GM23338 (cell line): Measurements from ENCODE around the gene BAHCC1. TPM values are rescaled to one million over a fixed set of nuclear protein-coding genes. Genes with fewer than 3 reads are reported as not detected.

Experiments used
- ATAC-seq: fragments of 200-7000 bp; cut with Tn5 transposase; 3 replicates; pipeline ENCODE4 v1.9.1; 2020
- DNase-seq: peaks from one replicate; pipeline ENCODE4 v3.0.0-alpha.2; 2015; ENCODE audit warnings: low spot score
- H2AFZ ChIP-seq: fragments of 200-600 bp; sonication (generic); 2 replicates; pipeline ENCODE4 v1.8.0; 2016; ENCODE audit warnings: antibody characterized with exemption, mild to moderate bottlenecking, moderate library complexity
- H3F3A ChIP-seq: fragments of 200-600 bp; sonication (generic); replicated peaks from 2 replicates; pipeline ENCODE4 v1.8.0; 2017; ENCODE audit warnings: antibody characterized with exemption, mixed run types, low read depth
- H3K27ac ChIP-seq: fragments of 200-600 bp; sonication (generic); 2 replicates; pipeline ENCODE4 v1.6.1; 2016; ENCODE audit warnings: low read depth
- H3K27me3 ChIP-seq: fragments of 200-600 bp; sonication (generic); 2 replicates; pipeline ENCODE4 v1.8.0; 2016; ENCODE audit warnings: mild to moderate bottlenecking, mixed run types, moderate library complexity; ENCODE audit not compliant: insufficient read depth
- H3K36me3 ChIP-seq: fragments of 200-600 bp; sonication (generic); 2 replicates; pipeline ENCODE4 v1.8.0; 2016; ENCODE audit warnings: mild to moderate bottlenecking; ENCODE audit not compliant: insufficient read depth
- H3K4me1 ChIP-seq: fragments of 200-600 bp; sonication (generic); 2 replicates; pipeline ENCODE4 v1.8.0; 2016; ENCODE audit warnings: mild to moderate bottlenecking, moderate library complexity; ENCODE audit not compliant: insufficient read depth
- H3K4me2 ChIP-seq: fragments of 200-600 bp; sonication (generic); 2 replicates; pipeline ENCODE4 v1.7.1; 2017; ENCODE audit warnings: mixed run types
- H3K4me3 ChIP-seq: fragments of 200-600 bp; sonication (generic); 2 replicates; pipeline ENCODE4 v1.6.1; 2016; ENCODE audit warnings: mixed run types
- H3K79me2 ChIP-seq: fragments of 200-600 bp; sonication (generic); replicated peaks from 2 replicates; pipeline ENCODE4 v1.8.0; 2017; ENCODE audit warnings: mild to moderate bottlenecking; ENCODE audit not compliant: insufficient read depth
- H3K9me2 ChIP-seq: fragments of 200-600 bp; sonication (generic); 2 replicates; pipeline ENCODE4 v1.8.0; 2017; ENCODE audit not compliant: insufficient read depth
- H4K20me1 ChIP-seq: fragments of 200-600 bp; sonication (generic); replicated peaks from 2 replicates; pipeline ENCODE4 v1.8.0; 2017; ENCODE audit warnings: mild to moderate bottlenecking; ENCODE audit not compliant: insufficient read depth
- H3K27ac Mint-ChIP-seq: 2 replicates; pipeline ENCODE4 v1.8.0; 2020; ENCODE audit warnings: inconsistent platforms, mild to moderate bottlenecking, moderate library complexity, mixed read lengths
- H3K27me3 Mint-ChIP-seq: 3 replicates; pipeline ENCODE4 v1.8.0; 2022; ENCODE audit warnings: low read depth, mild to moderate bottlenecking, moderate library complexity, mixed read lengths, inconsistent platforms; ENCODE audit not compliant: insufficient read depth, poor library complexity
- H3K36me3 Mint-ChIP-seq: 3 replicates; pipeline ENCODE4 v1.8.0; 2021; ENCODE audit warnings: low read depth, mild to moderate bottlenecking, inconsistent platforms, moderate library complexity, mixed read lengths
- H3K4me1 Mint-ChIP-seq: 3 replicates; pipeline ENCODE4 v1.8.0; 2020; ENCODE audit warnings: mild to moderate bottlenecking, inconsistent platforms, mixed read lengths
- H3K4me3 Mint-ChIP-seq: 3 replicates; pipeline ENCODE4 v1.8.0; 2021; ENCODE audit warnings: moderate library complexity, mild to moderate bottlenecking, inconsistent platforms, mixed read lengths
- H3K9me3 Mint-ChIP-seq: 3 replicates; pipeline ENCODE4 v1.8.0; 2020; ENCODE audit warnings: moderate library complexity, mild to moderate bottlenecking, inconsistent platforms, mixed read lengths
- CREB1 ChIP-seq: fragments of 250-450 bp; sonication (Bioruptor Pico); IDR thresholded peaks from 2 replicates; pipeline ENCODE4 v1.5.0; 2020; ENCODE audit warnings: low read depth, mild to moderate bottlenecking, moderate library complexity
- CTCF ChIP-seq, 2 experiments: fragments of 200-600 bp in 1 of 2; sonication (generic) in 1 of 2; conservative IDR thresholded peaks; 2 replicates each; pipeline versions ENCODE4 v1.5.1 to v1.6.1; 2016 to 2017; ENCODE audit warnings: antibody characterized with exemption in 2 of 2, low read depth in 2 of 2, mild to moderate bottlenecking in 2 of 2, moderate library complexity in 1 of 2
- EZH2phosphoT487 ChIP-seq: fragments of 200-600 bp; sonication (generic); IDR thresholded peaks from one replicate; pipeline ENCODE4 v1.8.1; 2018; ENCODE audit warnings: antibody characterized with exemption; ENCODE audit not compliant: unreplicated experiment
- NANOG ChIP-seq: IDR thresholded peaks from 2 replicates; pipeline ENCODE4 v1.6.1; 2016; ENCODE audit warnings: antibody characterized with exemption, borderline replicate concordance
- POLR2AphosphoS5 ChIP-seq: IDR thresholded peaks from 2 replicates; pipeline ENCODE4 v1.6.1; 2016; ENCODE audit warnings: antibody characterized with exemption, low read depth
- STAT1 ChIP-seq: IDR thresholded peaks from one replicate; pipeline ENCODE4 v1.6.1; 2016; ENCODE audit warnings: antibody characterized with exemption; ENCODE audit not compliant: unreplicated experiment
- ZNF114 ChIP-seq: fragments of 250-450 bp; sonication (Bioruptor Pico); IDR thresholded peaks from 2 replicates; pipeline ENCODE4 v1.5.0; 2020; ENCODE audit warnings: mild to moderate bottlenecking, moderate library complexity
- ZNF331 ChIP-seq: fragments of 250-450 bp; sonication (Bioruptor Pico); IDR thresholded peaks from 2 replicates; pipeline ENCODE4 v1.5.0; 2020; ENCODE audit warnings: low read depth, mild to moderate bottlenecking, moderate library complexity
- ZNF462 ChIP-seq: fragments of 250-450 bp; sonication (Bioruptor Pico); IDR thresholded peaks from 2 replicates; pipeline ENCODE4 v1.5.0; 2020; ENCODE audit warnings: mild to moderate bottlenecking, moderate library complexity
- polyA plus RNA-seq: library from polyadenylated mRNA; unstranded; fragments of >200 nt; fragmentation: Nextera tagmentation; extraction: Ambion mirVana; gene quantifications from 2 replicates; pipeline ENCODE4 v1.2.1, GENCODE V29; 2016
- total RNA-seq: library from RNA; depleted of rRNA; stranded (reverse); fragments of >200 nt; shearing (Covaris generic); gene quantifications from 2 replicates; pipeline ENCODE4 v1.2.3, GENCODE V29; 2014

The BAHCC1 gene
- total and polyA plus RNA-seq, 2 experiments from 2014 or later = 0.24 to 1.1 TPM

GRCh38 chr17:81474958-81475357 lies 79.7 kb downstream of the BAHCC1 start (continued):
- TF ChIP-seq ZNF462 (no peak), ZNF114 (no peak), CREB1 (CRISPR knock-in tag) (no peak), CTCF (conservative IDR thresholded peaks at IDR 0.05; ENCODE audit: low read depth in 2 of 2) (no peak), EZH2phosphoT487 (no peak), POLR2AphosphoS5 (no peak), ZNF331 (CRISPR knock-in tag) (no peak), NANOG (no peak)

- peaks cover 15% of the 10 kb centered on the region for H3K27me3 ChIP-seq
- ATAC-seq = no peak
- Mint-ChIP-seq H3K9me3 (peaks cover 6% of the 10 kb centered on the region; the same call in 2 of the 3 replicates), H3K4me1 (no peaks in the 10 kb centered on the region; the same call in 2 of the 3 replicates), H3K27me3 (peaks cover 21% of the 10 kb centered on the region), H3K36me3 (no peaks in the 10 kb centered on the region; the same call in 2 of the 3 replicates), H3K27ac (no peak overlapping the region), H3K4me3 (no peak overlapping the region)
- H3K4me2 ChIP-seq = no peak overlapping the region
- DNase-seq = no peak
- H3K4me3 ChIP-seq = no peak overlapping the region
- no peaks in the 10 kb centered on the region for H3K9me2 ChIP-seq
- no peak overlapping the region for H2AFZ ChIP-seq
- no peaks in the 10 kb centered on the region for H3F3A ChIP-seq
- H3K27ac ChIP-seq = no peak overlapping the region
- H3K36me3 ChIP-seq = no peaks in the 10 kb centered on the region
- no peaks in the 10 kb centered on the region for H3K4me1 ChIP-seq
- H3K79me2 ChIP-seq = no peaks in the 10 kb centered on the region
- H4K20me1 ChIP-seq = no peaks in the 10 kb centered on the region
- TF ChIP-seq STAT1 (no peak), CTCF (conservative IDR thresholded peaks at IDR 0.05; ENCODE audit: low read depth in 2 of 2) (no peak)
These were observed 80.8 kb downstream of the BAHCC1 start for GRCh38 chr17:81476097-81476496.
